GM18517 (cell line): ENCODE data around the gene SLC35F5.
"Not testable (repeated sequence)": the region's sequence is repeated elsewhere in the genome, so short reads cannot be mapped to it uniquely, and the experiment has no call there.

Experiments
- ATAC-seq: cut with Tn5 transposase; IDR thresholded peaks from one replicate; pipeline ENCODE4 v1.9.1; 2021; ENCODE audit warnings: mild to moderate bottlenecking, moderate library complexity; ENCODE audit not compliant: unreplicated experiment

Gene SLC35F5

DNA sequence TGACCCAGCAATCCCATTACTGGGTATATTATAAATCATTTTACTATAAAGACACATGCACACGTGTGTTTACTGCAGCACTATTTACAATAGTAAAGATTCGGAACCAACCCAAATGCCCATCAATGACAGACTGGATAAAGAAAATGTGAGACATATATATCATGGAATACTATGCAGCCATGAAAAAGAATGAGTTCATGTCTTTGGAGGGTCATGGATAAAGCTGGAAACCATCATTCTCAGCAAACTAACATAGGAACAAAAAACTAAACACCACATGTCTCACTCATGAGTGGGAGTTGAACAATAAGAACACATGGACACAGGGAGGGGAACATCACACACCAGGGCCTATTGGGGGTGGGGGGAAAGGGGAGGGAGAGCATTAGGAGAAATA lies 58.2 kb downstream of the SLC35F5 start:
- not testable (repeated sequence) for ATAC-seq

DNA sequence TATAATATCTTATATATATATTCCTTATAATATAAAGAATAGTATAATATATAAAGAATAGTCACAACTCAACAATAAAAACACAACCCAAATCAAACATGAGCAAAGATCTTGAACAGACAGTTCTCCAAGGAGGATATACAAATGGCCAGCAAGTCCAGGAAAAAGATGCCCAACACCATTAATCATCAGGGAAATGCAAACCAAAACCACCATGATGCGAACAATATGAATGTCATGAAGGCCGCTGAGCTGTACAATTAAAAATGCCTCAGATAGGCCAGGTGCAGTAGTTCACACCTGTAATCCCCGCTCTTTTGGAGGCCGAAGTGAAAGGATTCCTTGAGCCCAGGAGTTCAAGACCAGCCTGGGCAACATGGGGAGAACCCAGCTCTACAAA lies 58.9 kb downstream of the SLC35F5 start:
- ATAC-seq: no peak

DNA sequence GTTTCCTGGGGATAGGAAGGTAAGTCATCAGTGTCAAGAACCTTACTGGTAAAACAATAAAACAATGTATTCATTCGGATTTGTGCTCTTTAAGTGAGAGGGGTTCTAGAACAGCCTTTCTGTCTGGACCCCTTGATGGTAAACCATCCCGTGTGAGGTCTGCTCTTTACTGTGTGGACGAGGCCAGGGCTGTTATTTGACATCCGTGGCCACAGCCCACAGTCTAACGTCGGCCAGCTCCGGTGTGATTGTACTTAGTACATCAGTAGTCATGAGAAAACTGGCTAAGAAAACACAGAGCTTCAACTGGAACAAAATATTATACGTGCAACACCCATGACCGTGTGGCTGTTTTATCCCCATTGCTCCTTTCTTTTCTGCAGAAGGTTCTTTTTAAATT lies 62.0 kb downstream of the SLC35F5 start:
- no peak for ATAC-seq

DNA sequence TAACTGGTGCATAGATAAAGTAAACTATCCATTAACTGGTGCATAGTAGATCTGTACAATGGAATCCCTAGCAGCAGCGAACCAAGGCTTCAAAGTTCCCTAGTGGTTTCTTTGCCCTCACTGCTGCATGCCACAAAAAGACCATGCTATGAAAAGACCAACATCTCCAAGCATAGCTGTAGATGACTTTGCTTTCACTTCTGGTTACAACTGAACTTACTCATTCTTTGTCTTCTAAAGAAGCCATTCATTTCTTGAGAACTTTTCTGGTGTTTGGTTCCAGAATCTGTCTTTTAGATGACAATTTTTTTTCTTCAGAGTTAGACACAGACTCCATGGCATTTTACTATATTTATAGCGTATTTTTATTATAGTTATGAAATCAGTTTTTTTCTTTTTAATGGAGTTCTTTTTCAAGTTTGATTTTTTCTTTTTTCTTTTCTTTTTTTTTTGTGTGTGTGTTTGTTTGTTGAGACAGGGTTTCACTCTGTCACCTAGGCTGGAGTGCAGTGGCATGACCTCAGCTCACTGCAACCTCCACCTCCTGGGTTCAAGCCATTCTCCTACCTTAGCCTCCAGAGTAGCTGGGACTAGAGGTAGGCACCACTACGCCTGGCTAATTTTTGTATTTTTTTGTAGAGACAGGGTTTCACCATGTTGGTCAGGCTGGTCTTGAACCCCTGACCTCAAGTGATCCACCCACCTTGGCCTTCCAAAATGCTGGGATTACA lies 63.6 kb downstream of the SLC35F5 start:
- peak; percentile 85 for ATAC-seq

DNA sequence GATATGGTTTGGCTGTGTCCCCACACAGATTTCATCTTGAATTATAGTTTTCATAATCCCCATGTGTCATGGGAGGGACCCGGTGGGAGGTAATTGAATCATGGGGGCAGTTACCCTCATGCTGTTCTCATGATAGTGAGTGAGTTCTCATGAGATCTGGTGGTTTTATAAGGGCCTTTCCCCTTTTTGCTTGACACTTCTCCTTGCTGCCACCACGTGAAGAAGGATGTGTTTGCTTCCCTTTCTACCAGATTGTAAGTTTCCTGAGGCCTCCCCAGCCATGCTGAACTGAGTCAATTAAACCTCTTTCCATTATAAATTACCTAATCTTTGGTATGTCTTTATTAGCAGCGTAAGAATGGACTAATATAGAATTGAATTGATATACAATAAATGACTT lies 65.6 kb downstream of the SLC35F5 start:
- not testable (repeated sequence) for ATAC-seq

DNA sequence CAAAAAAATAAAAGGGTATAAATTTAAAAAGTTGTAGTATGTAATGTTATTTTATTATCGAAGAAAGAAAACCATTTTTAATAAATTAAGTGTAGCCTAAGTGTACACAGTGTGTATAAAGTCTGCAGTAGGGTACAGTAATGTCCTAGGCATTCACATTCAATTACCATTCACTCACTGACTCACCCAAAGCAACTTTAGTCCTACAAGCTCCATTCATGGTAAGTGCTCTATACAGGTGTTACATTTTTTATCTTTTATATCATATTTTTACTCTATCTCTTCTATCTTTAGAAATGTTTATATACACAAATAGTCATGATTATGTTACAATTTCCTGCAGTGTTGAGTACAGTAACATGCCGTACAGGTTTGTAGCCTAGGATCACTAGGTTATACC lies 69.9 kb downstream of the SLC35F5 start:
- no peak for ATAC-seq

DNA sequence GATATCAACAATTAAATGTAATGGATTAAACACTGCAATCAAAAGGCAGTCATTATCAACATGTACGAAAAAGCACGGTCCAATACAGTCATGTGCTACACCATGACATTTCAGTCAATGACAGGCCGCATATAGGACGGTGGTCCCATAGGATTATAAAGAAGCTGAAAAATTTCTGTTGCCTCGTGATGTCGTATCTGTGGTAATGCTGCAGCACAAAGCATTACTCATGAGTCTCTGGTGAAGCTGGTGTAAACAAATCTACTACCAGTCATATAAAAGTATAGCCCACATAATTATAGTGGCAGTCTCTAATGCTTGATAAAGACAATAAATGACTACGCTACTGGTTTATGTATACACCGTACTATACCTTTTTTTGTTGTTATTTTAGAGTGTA lies 71.0 kb downstream of the SLC35F5 start:
- no peak for ATAC-seq

DNA sequence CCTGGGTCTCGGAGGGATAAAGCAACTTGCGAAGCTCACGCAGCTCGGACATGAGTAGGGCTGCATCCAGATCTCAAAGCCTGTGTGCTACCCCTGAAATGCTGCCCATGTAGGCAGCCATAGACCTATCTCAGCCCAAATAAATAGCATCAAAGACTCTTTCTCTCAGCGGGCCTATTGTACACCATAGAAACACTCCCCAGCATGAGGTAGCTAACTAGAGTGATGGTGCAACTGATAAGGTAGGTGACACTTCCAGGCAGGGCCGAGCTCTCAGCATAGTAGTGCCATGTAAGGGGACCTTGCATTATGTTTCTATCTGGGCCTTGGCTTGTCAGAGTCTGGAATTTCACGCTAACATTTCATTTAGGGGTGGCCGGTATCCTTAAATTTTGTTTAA lies 77.0 kb downstream of the SLC35F5 start:
- no peak for ATAC-seq

DNA sequence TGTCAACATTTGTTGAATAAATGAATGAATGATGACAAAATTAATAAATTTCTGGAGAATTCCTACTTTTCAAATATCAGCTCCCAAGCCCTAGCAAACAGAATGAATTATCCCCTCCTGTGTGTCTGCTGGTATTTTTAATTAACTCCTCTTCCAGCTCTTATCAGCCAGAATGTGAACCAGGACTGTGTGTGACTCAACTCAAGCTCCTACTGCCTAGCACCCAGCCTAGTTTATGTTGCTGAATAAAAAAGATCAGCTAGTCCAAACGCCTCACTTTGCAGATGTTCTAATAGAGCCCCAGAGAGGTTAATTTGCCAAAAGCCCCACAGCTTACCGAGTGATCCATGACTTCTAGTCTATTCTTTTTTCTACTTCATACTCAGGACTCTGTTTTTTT lies 79.1 kb downstream of the SLC35F5 start:
- no peak for ATAC-seq

DNA sequence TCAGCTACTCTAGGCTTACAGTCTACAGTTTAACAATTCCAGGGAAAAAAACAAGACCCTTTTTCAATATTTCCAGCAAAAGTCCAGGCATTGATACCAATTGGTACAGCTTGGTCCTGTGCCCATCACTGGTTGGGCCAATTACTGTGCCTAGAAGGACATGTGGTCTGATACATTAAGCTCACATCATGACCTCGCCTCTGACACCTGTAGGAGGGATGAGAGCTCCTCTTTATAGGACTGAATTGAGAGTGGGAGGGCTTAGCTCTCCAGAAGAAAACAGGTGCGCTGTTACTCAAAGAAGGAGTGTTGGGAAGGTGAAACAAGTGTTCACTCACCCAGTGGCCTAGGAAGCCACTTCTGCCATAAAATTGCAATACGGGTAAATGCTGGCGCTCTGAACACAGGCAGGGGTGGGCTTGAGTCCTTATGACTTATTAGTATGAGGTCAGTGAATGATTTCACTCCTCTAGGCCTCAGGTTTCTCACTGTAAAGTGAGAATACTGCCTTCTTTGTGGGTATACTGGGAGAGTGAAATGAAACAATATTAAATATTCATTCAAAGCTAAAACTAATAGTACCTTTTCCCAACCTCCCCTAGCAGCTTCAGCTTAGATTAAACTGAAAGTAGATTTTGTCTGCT lies 79.7 kb downstream of the SLC35F5 start:
- no peak for ATAC-seq

DNA sequence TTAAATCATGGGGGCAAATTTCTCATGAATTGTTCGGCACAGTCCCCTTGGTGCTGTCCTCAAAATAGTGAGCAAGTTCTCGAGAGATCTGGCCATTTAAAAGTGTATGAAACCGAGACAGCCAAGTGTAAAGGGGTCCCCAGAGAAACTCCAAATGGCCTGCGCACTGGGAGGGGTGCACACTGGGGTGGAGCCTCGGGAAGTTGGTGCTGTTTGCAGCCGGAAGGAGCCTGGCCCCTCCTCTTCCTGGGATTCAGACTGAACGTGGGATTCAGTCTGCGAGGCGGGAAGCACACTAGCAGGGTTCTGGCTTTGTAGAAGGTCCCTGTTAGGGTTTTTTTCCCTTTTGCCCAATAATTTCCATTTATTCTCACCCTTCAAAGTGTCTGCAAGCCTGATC lies 80.6 kb downstream of the SLC35F5 start:
- no peak for ATAC-seq

DNA sequence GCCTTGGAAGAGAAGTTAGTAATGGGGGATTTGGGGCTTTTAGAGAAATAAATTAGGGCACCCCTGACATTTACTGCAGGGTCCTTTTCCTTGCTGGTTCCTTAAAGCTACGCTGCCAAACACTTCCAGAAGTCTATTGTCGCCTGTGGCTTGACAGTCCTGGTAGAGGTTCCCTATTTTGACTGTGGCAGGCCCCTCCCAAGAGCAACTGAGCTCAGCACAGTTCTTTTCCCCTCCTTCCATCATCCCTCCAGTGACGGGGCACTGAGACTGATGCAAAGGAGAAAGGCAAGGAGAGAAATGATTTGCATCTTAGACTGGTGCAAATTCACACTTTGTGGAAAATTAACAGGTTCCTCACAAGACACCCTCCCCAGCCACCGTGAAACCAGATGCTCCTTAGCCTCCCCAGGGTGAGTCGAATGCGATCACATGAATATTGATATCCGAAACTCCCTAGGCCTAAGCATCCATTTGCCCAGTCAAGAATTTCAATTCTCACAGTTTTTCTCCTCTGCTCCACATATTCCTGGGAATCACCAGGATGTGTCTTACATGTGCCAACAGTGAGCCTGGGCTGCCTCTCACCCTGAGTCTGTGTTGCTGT lies 84.0 kb downstream of the SLC35F5 start:
- ATAC-seq: no peak

DNA sequence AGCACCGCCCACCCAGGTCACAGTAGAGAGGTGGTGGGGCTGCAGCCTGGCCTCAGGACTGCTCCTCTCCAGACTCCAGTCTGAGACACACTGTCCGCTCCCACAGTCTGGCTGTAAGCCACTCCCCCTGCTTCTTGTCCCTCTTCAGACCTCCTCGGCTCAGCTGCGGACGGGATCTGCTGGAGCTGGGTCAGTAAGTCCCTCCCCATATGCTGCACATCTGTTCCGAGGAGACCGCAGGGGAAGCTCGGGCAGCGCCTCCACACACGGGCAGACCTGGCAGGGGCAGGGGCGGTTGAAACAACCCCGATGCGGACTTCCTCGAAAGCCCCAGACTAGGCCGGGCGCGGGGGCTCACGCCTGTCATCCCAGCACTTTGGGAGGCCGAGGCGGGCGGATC lies 87.4 kb downstream of the SLC35F5 start:
- ATAC-seq: not testable (repeated sequence)

DNA sequence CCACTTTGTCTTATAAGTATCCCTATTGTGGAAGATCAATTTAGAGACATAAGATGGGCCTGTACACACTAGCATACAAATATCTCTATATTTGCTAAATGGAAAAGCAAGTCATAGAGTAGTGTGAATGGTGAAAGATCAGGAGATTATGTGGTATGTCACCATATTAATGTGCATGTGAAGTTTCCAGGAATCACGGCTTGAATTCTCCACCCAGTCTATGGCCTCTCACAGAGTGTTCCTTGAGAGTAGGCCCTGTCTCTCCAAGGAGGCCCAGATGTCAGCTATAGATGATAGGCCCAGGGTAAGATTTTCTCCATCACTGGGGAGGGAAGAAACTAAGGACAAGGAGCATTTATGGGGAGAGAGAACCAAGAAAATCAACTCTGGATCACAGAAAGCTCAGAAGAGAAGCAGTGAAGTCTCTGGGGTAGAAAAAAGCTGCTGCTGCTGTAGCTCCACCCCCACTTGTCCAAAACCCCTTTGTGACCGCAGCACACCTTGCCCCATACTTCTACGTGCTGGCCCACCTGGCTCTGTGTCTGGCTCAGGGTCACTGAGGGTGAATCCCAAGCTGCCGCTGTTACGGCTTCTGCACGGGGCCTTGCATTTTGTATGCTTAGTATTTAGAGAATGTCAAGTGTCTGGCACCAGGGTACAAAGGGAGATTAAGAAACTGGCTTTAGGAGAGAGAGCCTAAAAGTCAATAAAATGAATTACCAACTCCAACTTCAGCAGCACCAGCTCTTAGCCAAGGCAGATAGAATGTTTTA lies 91.5 kb downstream of the SLC35F5 start:
- not testable (repeated sequence) for ATAC-seq

DNA sequence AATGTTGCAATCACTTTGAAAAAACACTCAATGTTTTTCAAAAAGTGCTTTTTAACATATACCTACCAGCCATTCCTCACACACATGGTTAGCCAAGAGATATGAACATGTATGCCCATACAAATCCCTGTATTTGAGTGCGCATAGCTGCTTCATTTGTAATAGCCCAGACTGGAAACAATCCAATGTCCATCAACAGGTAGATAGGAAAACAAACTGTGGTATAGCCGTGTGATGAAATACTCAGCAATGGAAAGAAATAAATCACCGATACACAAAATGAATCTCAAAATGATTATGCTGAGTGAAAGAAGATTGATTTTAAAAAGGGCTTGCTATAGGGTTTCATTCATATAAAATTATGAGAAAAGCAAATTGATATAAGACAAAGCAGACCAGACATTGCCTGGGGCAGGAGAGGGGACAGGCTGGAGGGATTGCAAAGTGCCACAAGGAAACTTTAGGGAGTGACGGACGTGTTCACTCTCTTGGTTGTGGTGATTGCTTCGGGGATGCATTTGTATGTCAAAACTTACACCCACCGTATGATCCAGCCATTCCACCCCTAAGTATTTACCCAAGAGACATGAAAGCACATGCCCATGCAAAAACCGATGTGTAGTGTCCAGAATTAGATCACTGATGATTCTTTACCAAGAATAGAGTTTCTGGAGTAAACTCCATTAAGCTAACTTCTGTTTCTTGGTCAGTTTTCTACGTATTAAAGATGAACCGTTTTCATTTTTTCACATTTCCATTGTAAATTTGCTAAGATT lies 93.0 kb downstream of the SLC35F5 start:
- not testable (repeated sequence) for ATAC-seq
